ENCODE measurements around the gene RAMACL.
A peak's percentile ranks its signal among the peaks of the same experiment; 100 is the strongest.

RAMACL gene

GRCh38 chr6:166562726-166563125, 23.8 kb downstream of the RAMACL start:
- DNase-seq (ENCODE audit: low read depth): no peak
- TF ChIP-seq, protein P1, sequence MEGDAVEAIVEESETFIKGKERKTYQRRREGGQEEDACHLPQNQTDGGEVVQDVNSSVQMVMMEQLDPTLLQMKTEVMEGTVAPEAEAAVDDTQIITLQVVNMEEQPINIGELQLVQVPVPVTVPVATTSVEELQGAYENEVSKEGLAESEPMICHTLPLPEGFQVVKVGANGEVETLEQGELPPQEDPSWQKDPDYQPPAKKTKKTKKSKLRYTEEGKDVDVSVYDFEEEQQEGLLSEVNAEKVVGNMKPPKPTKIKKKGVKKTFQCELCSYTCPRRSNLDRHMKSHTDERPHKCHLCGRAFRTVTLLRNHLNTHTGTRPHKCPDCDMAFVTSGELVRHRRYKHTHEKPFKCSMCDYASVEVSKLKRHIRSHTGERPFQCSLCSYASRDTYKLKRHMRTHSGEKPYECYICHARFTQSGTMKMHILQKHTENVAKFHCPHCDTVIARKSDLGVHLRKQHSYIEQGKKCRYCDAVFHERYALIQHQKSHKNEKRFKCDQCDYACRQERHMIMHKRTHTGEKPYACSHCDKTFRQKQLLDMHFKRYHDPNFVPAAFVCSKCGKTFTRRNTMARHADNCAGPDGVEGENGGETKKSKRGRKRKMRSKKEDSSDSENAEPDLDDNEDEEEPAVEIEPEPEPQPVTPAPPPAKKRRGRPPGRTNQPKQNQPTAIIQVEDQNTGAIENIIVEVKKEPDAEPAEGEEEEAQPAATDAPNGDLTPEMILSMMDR (conservative IDR thresholded peaks at IDR 0.05; ENCODE audit: control insufficient read depth, insufficient read depth, low read depth, low read length): no peak
- H3K4me3 ChIP-seq (ENCODE audit: control insufficient read depth, low read depth, low read length): no peak overlapping the region

GRCh38 chr6:166561771-166562359, 24.6 kb downstream of the RAMACL start:
- peak; percentile 63 for DNase-seq (ENCODE audit: low read depth)
- H3K4me3 ChIP-seq (ENCODE audit: control insufficient read depth, low read depth, low read length): no peak overlapping the region

GRCh38 chr6:166560222-166560621, 26.3 kb downstream of the RAMACL start:
- TF ChIP-seq, protein P1 (conservative IDR thresholded peaks at IDR 0.05; ENCODE audit: control insufficient read depth, insufficient read depth, low read depth, low read length): no peak

More at GRCh38 chr6:166561771-166562359, 24.6 kb downstream of the RAMACL start:
- TF ChIP-seq, protein P1 (conservative IDR thresholded peaks at IDR 0.05; ENCODE audit: control insufficient read depth, insufficient read depth, low read depth, low read length): no peak

DNA sequence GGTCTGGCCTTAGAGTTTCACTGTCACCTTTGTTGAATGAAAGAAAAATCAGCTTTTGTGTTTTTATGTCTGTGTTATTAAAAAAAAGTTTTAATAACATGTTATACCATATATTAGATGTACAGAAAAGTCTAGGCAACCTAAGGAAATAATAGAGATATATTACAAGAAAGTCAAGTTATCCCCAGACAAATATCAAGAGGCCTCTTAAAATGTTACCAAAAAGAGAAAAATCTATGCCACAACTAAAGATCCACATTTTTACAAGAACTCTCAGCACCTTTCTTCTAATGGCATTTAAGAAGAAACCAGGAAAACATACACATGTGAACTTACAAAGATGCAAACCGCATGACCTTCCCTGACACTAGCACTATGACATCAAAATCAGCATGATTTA, 26.8 kb downstream of the RAMACL start:
- TF ChIP-seq, protein P1 (conservative IDR thresholded peaks at IDR 0.05; ENCODE audit: control insufficient read depth, insufficient read depth, low read depth, low read length): no peak
- no peak for DNase-seq (ENCODE audit: low read depth)
- no peak overlapping the region for H3K4me3 ChIP-seq (ENCODE audit: control insufficient read depth, low read depth, low read length)

More at GRCh38 chr6:166560222-166560621, 26.3 kb downstream of the RAMACL start:
- H3K4me3 ChIP-seq (ENCODE audit: control insufficient read depth, low read depth, low read length): no peak overlapping the region
- DNase-seq (ENCODE audit: low read depth): no peak

- TF ChIP-seq, protein P1 (conservative IDR thresholded peaks at IDR 0.05; ENCODE audit: control insufficient read depth, insufficient read depth, low read depth, low read length): no peak
- peak; percentile 93 for DNase-seq (ENCODE audit: low read depth)
- H3K4me3 ChIP-seq (ENCODE audit: control insufficient read depth, low read depth, low read length): no peak overlapping the region
Observed at GRCh38 chr6:166559211-166559610, 27.3 kb downstream of the RAMACL start.

- no peak overlapping the region for H3K4me3 ChIP-seq (ENCODE audit: control insufficient read depth, low read depth, low read length)
- no peak for DNase-seq (ENCODE audit: low read depth)
- TF ChIP-seq, protein P1 (conservative IDR thresholded peaks at IDR 0.05; ENCODE audit: control insufficient read depth, insufficient read depth, low read depth, low read length): no peak
Observed at GRCh38 chr6:166558156-166559005, 28.1 kb downstream of the RAMACL start.
